GM12878 (cell line): ENCODE measurements around the gene SPATA20. TPM values are rescaled to one million over a fixed set of nuclear protein-coding genes. Genes with fewer than 3 reads are reported as not detected.

Experiments
- ATAC-seq: fragments of 200-7000 bp; cut with Tn5 transposase; 3 replicates; pipeline ENCODE4 v1.9.1; 2020; ENCODE audit warnings: mild to moderate bottlenecking, moderate library complexity
- BruUV-seq: library from RNA; stranded (reverse); fragments of 400-500 nt; replicated peaks from 2 replicates; lab custom pipeline; 2021; lab: Mats Ljungman, UMichigan
- CTCF ChIA-PET: fragments of 300-600 bp; sonication (Branson Sonifier 250); formaldehyde crosslinking; extraction: SDS; loops from one replicate; lab custom pipeline; 2021; ENCODE audit warnings: inconsistent platforms; lab: Yijun Ruan, JAX
- POLR2A ChIA-PET: fragments of 350-600 bp; formaldehyde crosslinking; extraction: SDS; loops from one replicate; lab custom pipeline; 2021; ENCODE audit warnings: inconsistent platforms; lab: Charles Lee
- RAD21 ChIA-PET: fragments of 300-600 bp; sonication (Branson Sonifier 250); formaldehyde crosslinking; loops from one replicate; lab custom pipeline; 2023; ENCODE audit warnings: antibody characterized with exemption; ENCODE audit not compliant: unreplicated experiment; lab: Charles Lee
- SMC1A ChIA-PET: fragments of 300-600 bp; sonication (Branson Sonifier 250); formaldehyde crosslinking; loops from one replicate; lab custom pipeline; 2023; ENCODE audit not compliant: unreplicated experiment, uncharacterized antibody; lab: Charles Lee
- DNase-seq: peaks from one replicate; pipeline ENCODE4 v3.0.0-alpha.2; 2011; ENCODE audit warnings: low read depth, low spot score
- FAIRE-seq: peaks from 3 replicates; lab custom pipeline; 2011; peaks lifted over from hg19 to GRCh38; lab: Jason Lieb, UNC
- H2AFZ ChIP-seq: 2 replicates; pipeline ENCODE4 v1.6.0; 2011; ENCODE audit warnings: low read depth, low read length, control low read depth; ENCODE audit not compliant: control insufficient read depth
- H3K27ac ChIP-seq: 2 replicates; pipeline ENCODE4 v1.5.1; 2011; ENCODE audit warnings: control low read depth; ENCODE audit not compliant: control insufficient read depth, insufficient read depth
- H3K27me3 ChIP-seq, 2 experiments: replicated peaks in 1 of 2; 2 replicates each; pipeline versions ENCODE4 v1.6.0 to v1.6.1; 2011; ENCODE audit warnings: low read length in 1 of 2; ENCODE audit not compliant: control insufficient read depth in 2 of 2, insufficient read depth in 2 of 2
- H3K36me3 ChIP-seq, 2 experiments: 2 replicates each; pipeline ENCODE4 v1.5.1; 2011; ENCODE audit warnings: low read length in 1 of 2; ENCODE audit not compliant: control insufficient read depth in 2 of 2, insufficient read depth in 2 of 2
- H3K4me1 ChIP-seq: 2 replicates; pipeline ENCODE4 v1.6.1; 2011; ENCODE audit warnings: mild to moderate bottlenecking, low read length, moderate library complexity, mixed read lengths; ENCODE audit not compliant: control insufficient read depth, insufficient read depth
- H3K4me2 ChIP-seq: 2 replicates; pipeline ENCODE4 v1.6.0; 2011; ENCODE audit warnings: control low read depth; ENCODE audit not compliant: control insufficient read depth, insufficient read depth
- H3K4me3 ChIP-seq: fragments of 200-600 bp; sonication (generic); 2 replicates; pipeline ENCODE4 v1.5.1; 2016
- H3K79me2 ChIP-seq: 2 replicates; pipeline ENCODE4 v1.6.0; 2011; ENCODE audit warnings: low read length; ENCODE audit not compliant: control insufficient read depth, insufficient read depth
- H3K9ac ChIP-seq: 2 replicates; pipeline ENCODE4 v1.8.0; 2011; ENCODE audit warnings: low read length, control low read depth, mixed read lengths; ENCODE audit not compliant: control insufficient read depth, insufficient read depth
- H3K9me3 ChIP-seq: replicated peaks from 3 replicates; pipeline ENCODE4 v1.5.1; 2011; ENCODE audit warnings: mild to moderate bottlenecking, low read length; ENCODE audit not compliant: control insufficient read depth, insufficient read depth
- H4K20me1 ChIP-seq: 2 replicates; pipeline ENCODE4 v1.6.0; 2011; ENCODE audit not compliant: control insufficient read depth, insufficient read depth
- CHD1 ChIP-seq: IDR thresholded peaks from 2 replicates; pipeline ENCODE4 v1.6.1; 2012; ENCODE audit warnings: low read depth, low read length, improper control_type of control experiment
- CTCF ChIP-seq, 3 experiments: IDR thresholded peaks in 2 of 3; conservative IDR thresholded peaks in 1 of 3; 2 replicates each; pipeline ENCODE4 v1.5.1; 2011; ENCODE audit warnings: low read depth in 3 of 3, low read length in 3 of 3, mild to moderate bottlenecking in 3 of 3, control low read depth in 2 of 3, moderate library complexity in 2 of 3, inconsistent platforms in 1 of 3, mixed read lengths in 1 of 3; ENCODE audit not compliant: control insufficient read depth in 2 of 3, insufficient read depth in 1 of 3; ENCODE audit errors: extremely low read depth in 1 of 3
- MTA2 ChIP-seq: fragments of 450-650 bp; IDR thresholded peaks from 2 replicates; pipeline ENCODE4 v1.6.1; 2016; ENCODE audit warnings: low read depth, mild to moderate bottlenecking, moderate library complexity
- NFXL1 ChIP-seq: fragments of 450-650 bp; IDR thresholded peaks from 2 replicates; pipeline ENCODE4 v1.6.1; 2017; ENCODE audit warnings: antibody characterized with exemption, mild to moderate bottlenecking, borderline replicate concordance
- WGBS: methylation state at CpG from one replicate; pipeline ENCODE4 v1.1.6; 2016; ENCODE audit warnings: low lambda C conversion rate; ENCODE audit not compliant: insufficient replicate concordance, insufficient coverage; ENCODE audit errors: missing lambda C conversion rate; 5-methylcytosine and 5-hydroxymethylcytosine counted together
- in situ Hi-C: fragments of 300-500 bp; cut with MboI; formaldehyde crosslinking; loops from 9 replicates; pipeline ENCODE4 v1.14.3; 2018; ENCODE audit warnings: mixed read lengths
- intact Hi-C: fragments of 100-400 bp; cut with micrococcal nuclease; formaldehyde crosslinking; loops from one replicate; pipeline ENCODE4 v1.14.2; 2022; ENCODE audit not compliant: unreplicated experiment
- polyA plus RNA-seq, 11 experiments: library from polyadenylated mRNA; depleted of rRNA in 4 of 11; unstranded in 6 of 11; stranded (reverse) in 5 of 11; fragments of >200 nt; fragmentation: Nextera tagmentation in 4 of 11; fragmentation: Illumina TruSeq in 1 of 11; extraction: Ambion mirVana in 4 of 11; extraction: Trizol in 1 of 11; gene quantifications; 1 replicate in 1 of 11; 2 replicates in 10 of 11; pipeline versions ENCODE4 v1.2.1 to v1.2.3, GENCODE V29; 2011 to 2016; ENCODE audit warnings: inconsistent platforms in 2 of 11, missing spikeins in 2 of 11, low read depth in 1 of 11
- total RNA-seq, 4 experiments: library from RNA; depleted of rRNA in 3 of 4; stranded (reverse); fragments of >200 nt in 3 of 4; fragmentation: Illumina TruSeq in 1 of 4; extraction: Trizol in 1 of 4; gene quantifications; 2 replicates each; pipeline versions ENCODE4 v1.2.1 to v1.2.3, GENCODE V29; 2013 to 2021
- TF ChIP-seq, protein P1 (sequence below): fragments of 150-350 bp; IDR thresholded peaks from 2 replicates; pipeline ENCODE4 v1.6.1; 2014; ENCODE audit warnings: mild to moderate bottlenecking, low read depth, low read length

Gene SPATA20
- total and polyA plus RNA-seq, 10 of the 15 experiments (the other 5 are each of a cell fraction or from before 2014, with no cell fraction given) = 2.1 to 69.8 (median 26.6) TPM

- SMC1A ChIA-PET = no interaction called here
- Histone ChIP-seq H3K4me1 (no peaks in the 10 kb centered on the region), H3K4me3 (no peak overlapping the region), H3K9me3 (no peaks in the 10 kb centered on the region), H3K27me3 (peaks cover 0 to 1% of the 10 kb centered on the region in 2 experiments; a peak in 3 of 4 replicates), H3K27ac (no peak overlapping the region), H4K20me1 (no peaks in the 10 kb centered on the region), H3K79me2 (no peaks in the 10 kb centered on the region), H3K4me2 (no peak overlapping the region)
- in situ Hi-C loops = no loop called here
- RAD21 ChIA-PET = no interaction called here
- no peak for TF ChIP-seq MTA2
- 0 out of 6 replicates have a peak, but pooled peaks of 1 of the 3 experiments have one; percentile 10 for TF ChIP-seq CTCF (IDR thresholded peaks at IDR 0.05 in 2 of 3, conservative IDR thresholded peaks at IDR 0.05 in 1 of 3; ENCODE audit: control insufficient read depth in 2 of 3, extremely low read depth in 1 of 3, insufficient read depth in 1 of 3, low read depth in 3 of 3, low read length in 3 of 3)
- TF ChIP-seq, all 136 proteins: peak for 1
- H2AFZ ChIP-seq = no peak overlapping the region
- DNase-seq = no peak
- intact Hi-C loops = no loop called here
- ATAC-seq = peak; percentile 52
- no peak for FAIRE-seq
- no TSS peak for BruUV-seq
- H3K9ac ChIP-seq = no peak overlapping the region
- 54% methylated on average over 31 of the region's 33 CpGs for WGBS
- POLR2A ChIA-PET = no interaction called here
- no peaks in the 10 kb centered on the region for H3K36me3 ChIP-seq
- CTCF ChIA-PET = interaction anchor here (0.8 to 1.1 kb wide), 2 partner anchors 9 to 24 kb away, joined by 3 to 4 read pairs; no protein-coding TSS in a partner anchor
Measured at GRCh38 chr17:50575581-50576210, 28.7 kb downstream of the SPATA20 start.

DNA sequence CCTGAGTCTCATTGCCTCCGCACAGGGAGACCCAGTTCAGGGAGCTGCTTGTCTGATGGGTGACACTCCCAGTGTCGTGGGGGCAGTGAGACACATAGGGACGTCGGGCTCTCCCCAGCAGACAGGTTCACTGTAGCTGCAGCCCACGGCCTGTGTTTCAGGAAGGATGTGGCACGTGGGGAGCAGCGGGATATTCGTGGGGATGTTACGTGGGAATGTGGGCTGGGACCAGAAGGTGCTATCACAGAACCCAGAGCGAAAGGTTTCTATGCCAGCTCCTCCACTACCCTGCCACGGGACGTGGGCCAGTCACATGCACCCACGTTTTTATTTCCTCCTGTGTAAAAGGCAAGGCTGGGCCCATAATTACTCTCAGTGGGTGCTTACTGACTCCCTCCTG is 29.9 kb downstream of the SPATA20 start:
- no peaks in the 10 kb centered on the region for H4K20me1 ChIP-seq
- DNase-seq (no peak), ATAC-seq (no peak), FAIRE-seq (no peak)
- no peak overlapping the region for H2AFZ ChIP-seq
- POLR2A ChIA-PET = no interaction called here
- TF ChIP-seq NFXL1 (no peak), CHD1 (no peak), MTA2 (no peak)
- TF ChIP-seq, protein P1, sequence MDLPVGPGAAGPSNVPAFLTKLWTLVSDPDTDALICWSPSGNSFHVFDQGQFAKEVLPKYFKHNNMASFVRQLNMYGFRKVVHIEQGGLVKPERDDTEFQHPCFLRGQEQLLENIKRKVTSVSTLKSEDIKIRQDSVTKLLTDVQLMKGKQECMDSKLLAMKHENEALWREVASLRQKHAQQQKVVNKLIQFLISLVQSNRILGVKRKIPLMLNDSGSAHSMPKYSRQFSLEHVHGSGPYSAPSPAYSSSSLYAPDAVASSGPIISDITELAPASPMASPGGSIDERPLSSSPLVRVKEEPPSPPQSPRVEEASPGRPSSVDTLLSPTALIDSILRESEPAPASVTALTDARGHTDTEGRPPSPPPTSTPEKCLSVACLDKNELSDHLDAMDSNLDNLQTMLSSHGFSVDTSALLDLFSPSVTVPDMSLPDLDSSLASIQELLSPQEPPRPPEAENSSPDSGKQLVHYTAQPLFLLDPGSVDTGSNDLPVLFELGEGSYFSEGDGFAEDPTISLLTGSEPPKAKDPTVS = no peak
- intact Hi-C loops = no loop called here
- SMC1A ChIA-PET = no interaction called here
- RAD21 ChIA-PET = no interaction called here
- no peak overlapping the region for H3K27ac ChIP-seq
- in situ Hi-C loops = no loop called here
- H3K4me2 ChIP-seq = no peak overlapping the region
- no peaks in the 10 kb centered on the region for H3K36me3 ChIP-seq
- peaks cover 0 to 1% of the 10 kb centered on the region in 2 experiments; a peak in 2 of 4 replicates for H3K27me3 ChIP-seq
- H3K4me1 ChIP-seq = no peaks in the 10 kb centered on the region
- CTCF ChIA-PET = interaction anchor here (0.7 to 1.0 kb wide), 2 partner anchors 8 to 93 kb away, joined by 3 to 4 read pairs; no protein-coding TSS in a partner anchor
- WGBS = 12% methylated on average over 13 of the region's 13 CpGs
- BruUV-seq = no TSS peak
- H3K4me3 ChIP-seq = no peak overlapping the region
- H3K9me3 ChIP-seq = no peaks in the 10 kb centered on the region
- no peak overlapping the region for H3K9ac ChIP-seq
- H3K79me2 ChIP-seq = no peaks in the 10 kb centered on the region
